HepG2 (cell line): Measurements from ENCODE around the gene NACAD. TPM values are rescaled to one million over a fixed set of nuclear protein-coding genes. Genes with fewer than 3 reads are reported as not detected.
A peak's percentile ranks its signal among the peaks of the same experiment; 100 is the strongest.

Source experiments
- ATAC-seq: fragments of 200-7000 bp; cut with Tn5 transposase; 3 replicates; pipeline ENCODE4 v1.9.1; 2020; ENCODE audit warnings: mild to moderate bottlenecking, moderate library complexity
- BruUV-seq: library from RNA; stranded (reverse); fragments of 400-500 nt; replicated peaks from 2 replicates; lab custom pipeline; 2021; lab: Mats Ljungman, UMichigan
- CTCF ChIA-PET: fragments of 300-600 bp; formaldehyde crosslinking; extraction: SDS; loops from one replicate; lab custom pipeline; 2021; ENCODE audit warnings: low total read pairs, inconsistent platforms, low intra/inter-chr PET ratio; lab: Yijun Ruan, JAX
- POLR2A ChIA-PET: fragments of 350-600 bp; sonication (Branson Sonifier 250); formaldehyde crosslinking; loops from one replicate; lab custom pipeline; 2020; ENCODE audit warnings: antibody characterized with exemption, inconsistent platforms; lab: Yijun Ruan, JAX
- DNase-seq: peaks from one replicate; pipeline ENCODE4 v3.0.0-alpha.2; 2015; ENCODE audit warnings: low spot score
- FAIRE-seq: peaks from 3 replicates; lab custom pipeline; 2011; peaks lifted over from hg19 to GRCh38; lab: Jason Lieb, UNC
- H2AFZ ChIP-seq: one replicate; pipeline ENCODE4 v1.6.1; 2011; ENCODE audit warnings: low read length, inconsistent platforms
- H3K27ac ChIP-seq: fragments of 300-600 bp; 3 replicates; pipeline ENCODE4 v1.8.0; 2011; ENCODE audit warnings: mixed run types, mild to moderate bottlenecking, mixed read lengths, low read length, inconsistent platforms; ENCODE audit not compliant: insufficient read depth; ENCODE audit errors: extremely low read length
- H3K27me3 ChIP-seq, 2 experiments: fragments of 200-600 bp in 1 of 2; 2 replicates in 1 of 2; 3 replicates in 1 of 2; pipeline versions ENCODE4 v1.6.0 to v1.8.0; 2011; ENCODE audit warnings: low read length in 2 of 2, mild to moderate bottlenecking in 2 of 2, moderate library complexity in 2 of 2, inconsistent platforms in 1 of 2; ENCODE audit not compliant: insufficient read depth in 2 of 2, control insufficient read depth in 1 of 2
- H3K36me3 ChIP-seq, 2 experiments: fragments of 200-600 bp in 1 of 2; replicated peaks in 1 of 2; 2 replicates in 1 of 2; 3 replicates in 1 of 2; pipeline versions ENCODE4 v1.5.1 to v1.8.0; 2011; ENCODE audit warnings: low read length in 2 of 2, inconsistent platforms in 1 of 2; ENCODE audit not compliant: insufficient read depth in 2 of 2, control insufficient read depth in 1 of 2
- H3K4me1 ChIP-seq: 2 replicates; pipeline ENCODE4 v1.5.1; 2012; ENCODE audit warnings: low read length, inconsistent platforms; ENCODE audit not compliant: insufficient read depth
- H3K4me2 ChIP-seq: 2 replicates; pipeline ENCODE4 v1.6.0; 2011; ENCODE audit warnings: low read depth, low read length, inconsistent platforms
- H3K4me3 ChIP-seq, 3 experiments: fragments of 200-600 bp in 1 of 3; sonication (generic), shearing (Covaris generic) in 1 of 3; replicated peaks in 1 of 3; 2 replicates each; pipeline ENCODE4 v1.5.1; 2011 to 2016; ENCODE audit warnings: low read length in 3 of 3, inconsistent platforms in 2 of 3, low read depth in 2 of 3, mild to moderate bottlenecking in 2 of 3, control low read depth in 1 of 3, mixed read lengths in 1 of 3; ENCODE audit not compliant: insufficient read depth in 1 of 3
- H3K79me2 ChIP-seq: one replicate; pipeline ENCODE4 v1.6.1; 2011; ENCODE audit warnings: low read length, inconsistent platforms; ENCODE audit not compliant: insufficient read depth
- H3K9ac ChIP-seq: 2 replicates; pipeline ENCODE4 v1.6.0; 2011; ENCODE audit warnings: mild to moderate bottlenecking, low read depth, low read length, inconsistent platforms; ENCODE audit not compliant: insufficient read depth
- H3K9me3 ChIP-seq: 2 replicates; pipeline ENCODE4 v1.5.1; 2012; ENCODE audit warnings: mild to moderate bottlenecking, low read length
- H4K20me1 ChIP-seq: 2 replicates; pipeline ENCODE4 v1.6.0; 2011; ENCODE audit warnings: inconsistent platforms, mild to moderate bottlenecking, low read length, moderate library complexity; ENCODE audit not compliant: insufficient read depth
- HDAC1 ChIP-seq: sonication (generic); formaldehyde crosslinking; IDR thresholded peaks from 2 replicates; pipeline ENCODE4 v1.5.1; 2020; ENCODE audit warnings: mild to moderate bottlenecking, missing genetic modification reagents
- MLX ChIP-seq: IDR thresholded peaks from 2 replicates; pipeline ENCODE4 v1.6.1; 2016
- SKI ChIP-seq: fragments of 450-650 bp; IDR thresholded peaks from one replicate; pipeline ENCODE4 v1.6.1; 2018; ENCODE audit warnings: mild to moderate bottlenecking; ENCODE audit not compliant: partially characterized antibody
- ZNF235 ChIP-seq: sonication (generic); formaldehyde crosslinking; IDR thresholded peaks from 2 replicates; pipeline ENCODE4 v1.8.1; 2023; ENCODE audit warnings: mild to moderate bottlenecking, missing genetic modification reagents, borderline replicate concordance
- WGBS: methylation state at CpG from one replicate; pipeline ENCODE4 v1.1.6; 2017; ENCODE audit warnings: low lambda C conversion rate; 5-methylcytosine and 5-hydroxymethylcytosine counted together
- in situ Hi-C: cut with HindIII; loops from 2 replicates; pipeline ENCODE4 v1.10.0; 2017; ENCODE audit warnings: low pct_unique_long_range_greater_than_20kb; ENCODE audit not compliant: extremely low pct_ligation_motif_present
- intact Hi-C: fragments of 100-400 bp; cut with micrococcal nuclease; formaldehyde crosslinking; loops from one replicate; pipeline ENCODE4 v1.10.0; 2022; ENCODE audit not compliant: unreplicated experiment
- polyA plus RNA-seq, 8 experiments: library from polyadenylated mRNA; depleted of rRNA in 3 of 8; stranded (reverse) in 7 of 8; unstranded in 1 of 8; fragments of >200 nt; fragmentation: Illumina TruSeq in 4 of 8; extraction: Trizol in 4 of 8; gene quantifications; 2 replicates each; pipeline versions ENCODE4 v1.2.1 to v1.2.3, GENCODE V29; 2011 to 2016; ENCODE audit warnings: low read depth in 4 of 8, missing spikeins in 1 of 8, mixed read lengths in 1 of 8; ENCODE audit not compliant: insufficient read depth in 1 of 8
- total RNA-seq, 5 experiments: library from RNA; depleted of rRNA; stranded (reverse); fragments of >200 nt; fragmentation: Illumina TruSeq; extraction: Trizol; gene quantifications; 2 replicates each; pipeline ENCODE4 v1.2.3, GENCODE V29; 2016; ENCODE audit warnings: low read depth in 1 of 5
- TF ChIP-seq, protein P1 (sequence below): sonication (generic); formaldehyde crosslinking; IDR thresholded peaks from 2 replicates; pipeline ENCODE4 v1.4.0; 2020; ENCODE audit warnings: missing genetic modification reagents, borderline replicate concordance
- TF ChIP-seq, protein P2 (sequence below): sonication (generic); formaldehyde crosslinking; IDR thresholded peaks from 2 replicates; pipeline ENCODE4 v1.4.0; 2020; ENCODE audit warnings: missing genetic modification reagents, borderline replicate concordance
- TF ChIP-seq, protein P3 (sequence below): sonication (generic); formaldehyde crosslinking; IDR thresholded peaks from 2 replicates; pipeline ENCODE4 v1.4.0; 2020; ENCODE audit warnings: missing genetic modification reagents, borderline replicate concordance

The NACAD gene
- total and polyA plus RNA-seq, 2 of the 13 experiments (the other 11 are each of a cell fraction or from before 2014, with no cell fraction given), result 0.04 TPM; not detected in 1

DNA sequence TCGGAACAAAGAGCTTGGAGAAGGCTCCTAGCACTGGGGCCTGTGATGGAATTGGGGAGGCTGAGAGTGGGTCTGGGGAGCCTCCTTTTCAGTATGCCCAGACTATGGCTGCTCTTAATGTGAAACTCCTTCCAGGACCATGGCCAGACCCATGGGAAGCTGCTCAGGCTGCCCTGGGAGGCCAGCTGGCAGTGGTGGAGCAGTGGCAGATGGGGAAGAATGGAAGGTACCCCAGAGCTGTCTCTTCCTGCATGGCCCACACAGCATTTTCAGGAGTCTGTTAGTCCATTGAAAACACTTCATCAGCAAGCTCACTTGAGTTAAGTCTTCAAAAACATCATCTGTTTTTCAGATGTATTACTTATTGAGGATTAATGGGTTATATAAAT is 18.5 kb downstream of the NACAD start:
- Histone ChIP-seq H3K79me2 (no peaks in the 10 kb centered on the region), H3K9me3 (no peaks in the 10 kb centered on the region), H2AFZ (no peak overlapping the region), H4K20me1 (no peaks in the 10 kb centered on the region), H3K27ac (no peak overlapping the region), H3K36me3 (peaks cover 6 to 25% of the 10 kb centered on the region in 2 experiments; a peak in 4 of 5 replicates), H3K4me3 (no peak overlapping the region), H3K27me3 (no peaks in the 10 kb centered on the region), H3K4me2 (no peak overlapping the region), H3K9ac (no peak overlapping the region), H3K4me1 (no peaks in the 10 kb centered on the region)
- in situ Hi-C loops, result no loop called here
- no peak for DNase-seq
- WGBS, result 80% methylated on average over 1 of the region's 1 CpG
- FAIRE-seq, result no peak
- ChIA-PET POLR2A (no interaction called here), CTCF (no interaction called here)
- no peak for ATAC-seq
- no TSS peak for BruUV-seq
- TF ChIP-seq, protein P1, sequence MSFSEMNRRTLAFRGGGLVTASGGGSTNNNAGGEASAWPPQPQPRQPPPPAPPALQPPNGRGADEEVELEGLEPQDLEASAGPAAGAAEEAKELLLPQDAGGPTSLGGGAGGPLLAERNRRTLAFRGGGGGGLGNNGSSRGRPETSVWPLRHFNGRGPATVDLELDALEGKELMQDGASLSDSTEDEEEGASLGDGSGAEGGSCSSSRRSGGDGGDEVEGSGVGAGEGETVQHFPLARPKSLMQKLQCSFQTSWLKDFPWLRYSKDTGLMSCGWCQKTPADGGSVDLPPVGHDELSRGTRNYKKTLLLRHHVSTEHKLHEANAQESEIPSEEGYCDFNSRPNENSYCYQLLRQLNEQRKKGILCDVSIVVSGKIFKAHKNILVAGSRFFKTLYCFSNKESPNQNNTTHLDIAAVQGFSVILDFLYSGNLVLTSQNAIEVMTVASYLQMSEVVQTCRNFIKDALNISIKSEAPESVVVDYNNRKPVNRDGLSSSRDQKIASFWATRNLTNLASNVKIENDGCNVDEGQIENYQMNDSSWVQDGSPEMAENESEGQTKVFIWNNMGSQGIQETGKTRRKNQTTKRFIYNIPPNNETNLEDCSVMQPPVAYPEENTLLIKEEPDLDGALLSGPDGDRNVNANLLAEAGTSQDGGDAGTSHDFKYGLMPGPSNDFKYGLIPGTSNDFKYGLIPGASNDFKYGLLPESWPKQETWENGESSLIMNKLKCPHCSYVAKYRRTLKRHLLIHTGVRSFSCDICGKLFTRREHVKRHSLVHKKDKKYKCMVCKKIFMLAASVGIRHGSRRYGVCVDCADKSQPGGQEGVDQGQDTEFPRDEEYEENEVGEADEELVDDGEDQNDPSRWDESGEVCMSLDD (CRISPR knock-in tag), result no peak
- intact Hi-C loops, result no loop called here

GRCh38 chr7:45069444-45070253 is 19.1 kb downstream of the NACAD start:
- H3K36me3 ChIP-seq, result peaks cover 6 to 26% of the 10 kb centered on the region in 2 experiments; a peak in 4 of 5 replicates
- H3K9me3 ChIP-seq, result no peaks in the 10 kb centered on the region
- intact Hi-C loops (no loop called here), in situ Hi-C loops (no loop called here)
- peak; percentile 68 for ATAC-seq
- WGBS, result over 99% methylated on average over 10 of the region's 15 CpGs
- ChIA-PET POLR2A (no interaction called here), CTCF (no interaction called here)
- no TSS peak for BruUV-seq
- H3K4me3 ChIP-seq, result no peak overlapping the region
- H3K27ac ChIP-seq, result no peak overlapping the region
- H3K9ac ChIP-seq, result no peak overlapping the region
- H3K27me3 ChIP-seq, result no peaks in the 10 kb centered on the region
- no peak overlapping the region for H3K4me2 ChIP-seq
- H2AFZ ChIP-seq, result no peak overlapping the region
- H3K4me1 ChIP-seq, result no peaks in the 10 kb centered on the region
- DNase-seq, result no peak
- no peaks in the 10 kb centered on the region for H3K79me2 ChIP-seq
- no peaks in the 10 kb centered on the region for H4K20me1 ChIP-seq
- no peak for FAIRE-seq
- TF ChIP-seq SKI (no peak), HDAC1 (no peak), ZNF235 (CRISPR knock-in tag) (no peak), MLX (CRISPR knock-in tag) (no peak)
- TF ChIP-seq, protein P2, sequence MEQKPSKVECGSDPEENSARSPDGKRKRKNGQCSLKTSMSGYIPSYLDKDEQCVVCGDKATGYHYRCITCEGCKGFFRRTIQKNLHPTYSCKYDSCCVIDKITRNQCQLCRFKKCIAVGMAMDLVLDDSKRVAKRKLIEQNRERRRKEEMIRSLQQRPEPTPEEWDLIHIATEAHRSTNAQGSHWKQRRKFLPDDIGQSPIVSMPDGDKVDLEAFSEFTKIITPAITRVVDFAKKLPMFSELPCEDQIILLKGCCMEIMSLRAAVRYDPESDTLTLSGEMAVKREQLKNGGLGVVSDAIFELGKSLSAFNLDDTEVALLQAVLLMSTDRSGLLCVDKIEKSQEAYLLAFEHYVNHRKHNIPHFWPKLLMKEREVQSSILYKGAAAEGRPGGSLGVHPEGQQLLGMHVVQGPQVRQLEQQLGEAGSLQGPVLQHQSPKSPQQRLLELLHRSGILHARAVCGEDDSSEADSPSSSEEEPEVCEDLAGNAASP (CRISPR knock-in tag), result no peak
- TF ChIP-seq, protein P3, sequence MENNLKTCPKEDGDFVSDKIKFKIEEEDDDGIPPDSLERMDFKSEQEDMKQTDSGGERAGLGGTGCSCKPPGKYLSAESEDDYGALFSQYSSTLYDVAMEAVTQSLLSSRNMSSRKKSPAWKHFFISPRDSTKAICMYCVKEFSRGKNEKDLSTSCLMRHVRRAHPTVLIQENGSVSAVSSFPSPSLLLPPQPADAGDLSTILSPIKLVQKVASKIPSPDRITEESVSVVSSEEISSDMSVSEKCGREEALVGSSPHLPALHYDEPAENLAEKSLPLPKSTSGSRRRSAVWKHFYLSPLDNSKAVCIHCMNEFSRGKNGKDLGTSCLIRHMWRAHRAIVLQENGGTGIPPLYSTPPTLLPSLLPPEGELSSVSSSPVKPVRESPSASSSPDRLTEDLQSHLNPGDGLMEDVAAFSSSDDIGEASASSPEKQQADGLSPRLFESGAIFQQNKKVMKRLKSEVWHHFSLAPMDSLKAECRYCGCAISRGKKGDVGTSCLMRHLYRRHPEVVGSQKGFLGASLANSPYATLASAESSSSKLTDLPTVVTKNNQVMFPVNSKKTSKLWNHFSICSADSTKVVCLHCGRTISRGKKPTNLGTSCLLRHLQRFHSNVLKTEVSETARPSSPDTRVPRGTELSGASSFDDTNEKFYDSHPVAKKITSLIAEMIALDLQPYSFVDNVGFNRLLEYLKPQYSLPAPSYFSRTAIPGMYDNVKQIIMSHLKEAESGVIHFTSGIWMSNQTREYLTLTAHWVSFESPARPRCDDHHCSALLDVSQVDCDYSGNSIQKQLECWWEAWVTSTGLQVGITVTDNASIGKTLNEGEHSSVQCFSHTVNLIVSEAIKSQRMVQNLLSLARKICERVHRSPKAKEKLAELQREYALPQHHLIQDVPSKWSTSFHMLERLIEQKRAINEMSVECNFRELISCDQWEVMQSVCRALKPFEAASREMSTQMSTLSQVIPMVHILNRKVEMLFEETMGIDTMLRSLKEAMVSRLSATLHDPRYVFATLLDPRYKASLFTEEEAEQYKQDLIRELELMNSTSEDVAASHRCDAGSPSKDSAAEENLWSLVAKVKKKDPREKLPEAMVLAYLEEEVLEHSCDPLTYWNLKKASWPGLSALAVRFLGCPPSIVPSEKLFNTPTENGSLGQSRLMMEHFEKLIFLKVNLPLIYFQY (CRISPR knock-in tag), result no peak
